GM21447 (cell line): ENCODE data around the gene OSTN.
"Not testable (repeated sequence)": the region's sequence is repeated elsewhere in the genome, so short reads cannot be mapped to it uniquely, and the experiment has no call there.

Experiments
- ATAC-seq: cut with Tn5 transposase; IDR thresholded peaks from one replicate; pipeline ENCODE4 v1.9.1; 2021; ENCODE audit not compliant: unreplicated experiment

Gene OSTN

DNA sequence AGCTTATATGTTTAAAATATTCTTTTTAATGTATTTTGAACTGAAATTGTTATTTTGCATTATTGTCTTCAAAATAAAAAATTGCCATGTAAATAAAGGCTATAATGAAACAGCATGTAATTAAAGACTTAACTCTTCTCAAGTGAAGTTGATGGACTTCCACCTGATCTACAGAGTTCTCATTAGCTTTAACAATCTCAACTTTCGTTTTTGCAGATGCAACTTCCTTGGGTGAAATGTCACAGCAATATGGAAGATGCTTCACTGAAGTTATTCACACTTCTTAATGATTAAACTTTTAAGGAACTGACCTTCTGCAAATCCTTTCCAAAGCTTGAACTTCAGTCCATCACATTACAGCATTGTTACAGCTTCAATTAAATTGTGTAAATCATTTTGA lies 63.6 kb downstream of the OSTN start:
- peak; percentile 69 for ATAC-seq

DNA sequence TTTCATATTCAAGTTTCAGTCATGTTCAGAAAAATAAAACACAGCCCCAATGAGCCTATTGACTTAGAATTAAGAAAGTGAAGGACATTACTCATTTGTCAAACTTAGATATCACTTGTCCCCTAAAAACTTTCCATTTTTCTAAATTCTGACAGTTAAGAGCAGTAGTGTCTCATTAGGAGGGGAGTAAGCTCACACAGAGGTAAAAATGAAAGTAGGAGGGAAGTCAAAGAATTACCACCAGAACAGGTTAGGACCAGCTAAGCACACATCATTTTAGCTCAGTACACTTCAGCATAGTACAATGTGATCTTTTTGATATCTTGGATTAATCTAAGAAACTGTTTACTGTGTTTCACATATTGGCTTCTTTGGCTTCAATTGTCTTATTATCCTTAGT lies 64.3 kb downstream of the OSTN start:
- ATAC-seq = peak; percentile 86

DNA sequence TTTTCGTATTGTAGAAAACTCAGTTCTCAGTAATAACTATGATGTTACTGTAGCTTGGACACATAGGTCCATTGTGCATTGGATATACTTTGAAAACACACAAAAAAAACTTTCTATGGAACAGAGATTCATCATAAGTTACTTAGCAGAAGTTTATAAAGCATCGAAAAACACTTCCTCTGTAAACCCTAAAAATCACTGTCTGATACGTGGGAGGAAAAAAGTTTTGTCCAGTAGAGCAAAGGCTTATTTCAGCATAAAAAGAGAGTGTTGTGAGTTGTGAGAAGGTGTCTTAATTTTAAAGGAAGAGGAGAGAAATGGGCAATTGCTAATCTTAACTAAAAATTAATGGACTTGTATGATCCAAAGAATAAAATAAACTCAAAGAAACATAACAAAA lies 64.8 kb downstream of the OSTN start:
- no peak for ATAC-seq

DNA sequence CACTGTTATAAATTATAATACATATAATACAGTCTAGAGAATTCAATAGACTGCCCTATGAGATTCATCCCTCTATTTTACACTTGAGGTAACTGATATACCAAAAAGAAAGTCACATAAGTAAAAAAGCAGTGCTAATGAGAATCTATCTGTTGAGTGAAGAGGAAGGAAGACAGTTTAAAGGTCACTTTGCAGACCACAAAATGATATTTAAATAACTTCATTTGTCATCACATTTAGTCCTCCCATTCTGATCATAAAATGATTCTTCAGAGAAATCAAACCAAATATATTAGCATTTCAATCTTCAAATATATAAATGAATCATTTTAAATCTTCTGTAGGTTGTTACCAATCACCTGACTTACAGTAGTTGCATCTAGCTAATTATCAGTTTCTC lies 69.7 kb downstream of the OSTN start:
- no peak for ATAC-seq

DNA sequence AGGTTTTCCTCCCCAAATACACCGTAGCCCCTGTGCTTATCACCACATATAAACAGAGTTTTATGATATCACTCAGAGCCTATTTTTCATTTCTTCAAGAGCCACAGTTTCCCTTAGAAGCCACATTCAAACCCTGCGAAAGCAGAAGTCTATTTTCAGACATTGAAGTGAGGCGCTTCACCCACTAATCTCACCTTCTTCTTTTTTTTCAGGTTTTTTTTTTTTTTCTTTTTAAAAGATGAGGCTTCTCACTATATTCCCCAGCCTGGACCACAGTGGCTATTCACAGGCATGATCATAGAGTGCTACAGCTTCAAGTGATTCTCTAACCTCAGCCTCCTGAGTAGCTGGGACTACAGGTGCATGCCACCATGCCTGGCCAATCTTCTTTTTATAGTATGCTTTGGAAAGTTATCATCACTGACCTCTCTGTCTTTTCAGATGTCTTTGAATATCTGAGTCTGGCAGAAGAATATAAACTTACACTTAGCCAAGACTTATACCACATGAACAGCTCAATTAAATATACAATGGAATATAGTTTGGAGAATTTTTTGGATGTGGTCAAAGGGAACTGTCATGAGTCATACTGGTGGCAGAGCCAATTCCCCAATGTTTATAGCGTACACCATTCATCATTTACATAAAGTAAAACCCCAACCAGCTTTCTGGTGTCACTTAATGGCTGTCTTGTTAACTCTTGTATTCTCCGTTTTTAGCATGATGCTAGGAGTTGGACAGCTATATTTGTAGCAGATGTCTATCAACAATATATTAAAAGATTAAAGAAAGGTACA lies 70.4 kb downstream of the OSTN start:
- ATAC-seq = peak; percentile 80

DNA sequence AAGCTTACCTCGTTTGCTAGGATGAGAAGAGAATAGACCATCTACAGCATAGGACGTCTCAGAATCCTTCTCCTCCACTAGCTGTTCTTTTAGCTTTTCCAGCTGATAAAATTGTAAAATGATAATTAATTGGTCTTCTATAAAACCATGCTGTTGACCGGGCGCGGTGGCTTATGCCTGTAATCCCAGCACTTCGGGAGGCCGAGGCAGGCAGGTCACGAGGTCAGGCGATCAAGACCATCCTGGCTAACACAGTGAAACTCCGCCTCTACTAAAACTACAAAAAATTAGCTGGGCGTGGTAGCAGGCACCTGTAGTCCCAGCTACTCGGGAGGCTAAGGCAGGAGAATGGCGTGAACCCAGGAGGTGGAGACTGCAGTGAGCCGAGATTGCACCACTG lies 76.2 kb downstream of the OSTN start:
- not testable (repeated sequence) for ATAC-seq

DNA sequence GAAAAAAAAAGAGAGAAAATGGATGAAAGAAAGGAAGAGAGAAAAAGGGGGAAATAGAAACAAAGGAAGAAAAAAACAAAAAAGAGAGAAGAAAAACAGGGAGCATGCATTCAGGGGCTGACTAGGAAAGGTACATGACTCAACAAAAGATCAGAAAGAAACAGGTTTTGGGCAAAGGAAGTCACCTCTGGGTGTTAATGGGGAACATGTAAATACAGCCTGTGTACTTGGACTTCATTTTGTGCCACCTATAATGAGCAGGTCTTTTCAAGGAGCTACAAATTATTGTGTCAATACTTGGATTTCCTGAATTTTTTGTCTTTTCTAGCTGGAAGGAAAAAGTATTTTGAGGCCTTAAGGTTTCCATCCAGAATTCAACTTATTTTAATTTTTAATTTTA lies 76.7 kb downstream of the OSTN start:
- no peak for ATAC-seq

DNA sequence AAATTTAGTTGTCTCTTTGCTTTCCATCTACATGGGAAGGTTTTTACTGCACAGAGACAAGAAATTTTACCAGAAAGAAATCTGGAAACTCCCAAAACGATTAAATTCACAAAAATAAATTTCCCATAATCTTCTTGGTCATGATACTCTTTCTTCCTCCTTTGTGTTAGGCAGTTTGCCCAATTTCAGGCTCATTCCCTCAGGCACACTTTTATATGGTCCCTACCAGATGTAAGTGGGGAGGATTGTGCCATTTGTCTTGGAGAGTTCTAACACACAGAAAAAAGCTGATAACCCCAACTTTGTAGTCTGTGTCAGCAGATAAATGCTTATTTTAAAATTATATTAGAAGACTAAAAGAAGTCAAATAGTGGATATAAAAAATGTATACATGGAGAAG lies 81.1 kb downstream of the OSTN start:
- ATAC-seq = no peak

DNA sequence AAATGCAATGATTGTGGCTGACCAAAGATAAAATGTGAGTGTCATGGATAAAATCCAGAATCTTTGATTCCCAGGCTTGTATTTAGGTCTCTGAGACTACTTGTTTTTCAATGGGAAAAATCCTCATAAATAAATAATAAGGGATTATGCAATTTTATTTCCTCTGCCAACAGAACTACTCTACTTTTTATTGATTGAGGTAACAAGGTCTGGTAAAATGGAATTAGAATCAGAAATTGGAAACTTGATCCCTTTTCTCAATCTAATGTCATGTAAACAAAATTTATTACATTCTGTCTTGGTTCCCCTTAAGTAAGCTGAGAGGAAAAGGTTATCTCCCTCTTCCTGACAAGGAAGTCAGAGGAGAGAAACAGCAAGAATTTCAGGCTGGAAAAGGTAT lies 81.8 kb downstream of the OSTN start:
- ATAC-seq = no peak

DNA sequence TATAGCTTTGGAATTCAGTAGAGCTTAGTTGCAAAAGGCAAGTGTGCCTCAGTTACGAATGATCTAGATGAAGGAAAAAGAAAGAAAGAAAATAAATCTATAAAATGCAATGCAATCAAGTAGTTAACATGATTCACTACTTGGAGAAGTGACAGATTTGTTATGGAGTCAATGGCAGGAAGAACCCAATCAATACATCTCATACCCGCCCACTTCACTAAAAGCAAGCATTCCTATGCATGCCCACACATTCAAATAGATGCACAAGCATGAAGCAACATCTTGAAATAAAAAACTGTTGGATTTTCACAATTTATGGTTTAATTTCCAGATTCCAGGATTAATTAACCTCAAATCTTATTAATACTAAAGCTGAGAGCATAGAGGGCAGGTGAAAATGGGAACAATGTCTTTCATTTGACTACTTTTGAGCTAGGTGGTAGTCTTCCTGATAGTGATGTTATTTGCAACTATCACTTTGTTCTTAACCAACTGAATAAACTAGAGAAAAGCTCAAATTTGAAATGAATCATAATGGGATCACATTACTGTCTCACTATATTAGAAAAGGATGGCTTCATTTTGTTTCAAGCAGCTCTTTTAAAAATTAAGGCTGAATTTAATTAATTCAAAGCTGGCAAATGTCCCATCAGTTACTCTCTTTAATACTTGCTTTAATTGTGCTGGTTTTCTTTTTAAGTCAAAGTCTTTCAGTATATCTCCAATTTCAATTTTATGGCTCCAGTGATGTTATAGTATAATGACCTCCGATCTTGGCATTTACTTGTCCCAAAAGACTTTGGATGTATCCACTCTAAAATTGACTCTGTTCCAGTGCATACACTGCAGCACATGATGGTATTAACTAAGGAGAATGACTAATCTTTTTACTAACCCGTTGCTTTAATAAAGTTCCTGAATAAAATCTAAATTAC lies 83.5 kb downstream of the OSTN start:
- no peak for ATAC-seq

DNA sequence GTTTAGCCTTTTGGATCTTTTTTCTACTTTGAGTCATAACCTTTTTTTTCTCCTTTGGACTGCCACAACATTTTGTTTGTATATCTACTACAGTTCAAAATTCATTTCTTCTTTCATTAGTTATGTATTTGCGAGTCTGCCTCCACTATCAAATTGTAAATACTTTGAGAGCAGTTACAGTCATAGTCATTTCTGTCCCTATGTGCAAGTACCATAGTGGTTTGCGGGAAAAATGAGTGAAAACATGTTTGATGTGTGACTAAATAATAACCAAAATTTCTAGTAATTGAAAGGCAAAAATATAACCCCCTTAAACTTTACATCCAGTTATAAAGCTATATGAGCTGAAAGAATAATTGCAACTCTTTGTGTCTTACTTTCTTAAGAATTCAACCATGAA lies 84.4 kb downstream of the OSTN start:
- ATAC-seq = no peak

DNA sequence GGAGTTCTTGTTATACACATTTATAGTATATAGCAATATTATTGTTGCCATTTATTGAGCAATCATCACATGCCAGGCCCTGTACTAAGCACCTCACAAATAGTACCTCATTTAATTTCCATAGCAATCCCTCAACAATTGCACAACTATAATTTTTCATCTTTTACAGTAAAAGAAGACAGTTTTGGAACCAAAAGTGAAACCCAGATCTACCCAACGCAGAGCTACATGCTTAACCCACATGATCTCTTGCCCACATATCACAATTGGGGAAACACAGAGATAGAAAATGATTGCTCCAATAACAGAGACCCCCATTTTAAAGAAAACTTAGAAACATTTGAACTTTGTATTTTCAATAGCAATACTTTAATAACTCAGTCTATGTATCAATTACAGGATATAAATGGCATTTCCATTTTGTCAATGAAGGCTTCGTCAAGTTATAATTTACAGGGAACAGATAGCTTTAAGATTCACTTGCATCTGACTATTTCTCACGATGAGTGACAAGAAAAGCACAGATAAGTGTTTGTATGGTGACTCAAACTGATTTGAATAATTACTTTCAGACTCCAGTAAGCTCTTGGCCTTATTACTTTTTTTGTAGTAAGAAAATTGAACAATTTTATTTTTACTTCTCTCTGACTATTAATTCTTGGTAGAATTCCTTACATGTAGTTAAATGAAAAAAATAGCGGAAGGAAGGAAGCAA lies 91.4 kb downstream of the OSTN start:
- ATAC-seq = peak; percentile 85

DNA sequence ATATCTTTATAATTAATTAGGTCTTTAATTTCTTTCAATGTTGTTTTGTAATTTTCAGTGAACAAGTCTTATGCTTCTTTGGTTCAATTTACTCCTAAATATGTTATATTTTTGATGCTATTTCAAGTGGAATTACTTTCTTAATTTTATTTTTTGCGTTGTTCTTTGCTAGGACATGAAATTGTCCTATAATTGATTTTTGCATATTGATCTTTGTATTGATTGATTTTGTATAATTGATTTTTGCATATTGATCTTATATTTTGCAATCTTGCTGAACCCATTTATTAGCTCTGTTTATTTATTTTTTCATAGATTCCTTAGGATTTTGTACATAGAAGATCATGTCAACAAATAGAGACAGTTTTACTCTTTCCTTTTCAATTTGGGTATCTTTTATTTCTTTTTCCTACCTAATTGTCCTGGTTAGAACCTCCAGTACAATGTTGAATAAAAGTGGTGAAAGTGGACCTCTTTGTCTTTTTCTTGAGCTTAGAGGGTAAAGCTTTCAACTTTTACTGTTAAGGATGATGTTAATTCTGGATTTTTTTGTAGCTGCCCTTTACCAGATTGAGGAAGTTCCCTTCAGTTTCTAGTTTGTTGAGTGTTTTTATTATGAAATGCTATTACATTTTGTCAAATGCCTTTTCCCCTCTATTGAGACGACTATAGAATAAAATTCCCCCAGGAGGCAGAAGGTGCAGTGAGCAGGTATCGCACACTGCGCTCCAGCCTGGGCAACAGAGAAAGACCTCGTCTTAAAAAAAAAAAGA lies 93.4 kb downstream of the OSTN start:
- no peak for ATAC-seq

DNA sequence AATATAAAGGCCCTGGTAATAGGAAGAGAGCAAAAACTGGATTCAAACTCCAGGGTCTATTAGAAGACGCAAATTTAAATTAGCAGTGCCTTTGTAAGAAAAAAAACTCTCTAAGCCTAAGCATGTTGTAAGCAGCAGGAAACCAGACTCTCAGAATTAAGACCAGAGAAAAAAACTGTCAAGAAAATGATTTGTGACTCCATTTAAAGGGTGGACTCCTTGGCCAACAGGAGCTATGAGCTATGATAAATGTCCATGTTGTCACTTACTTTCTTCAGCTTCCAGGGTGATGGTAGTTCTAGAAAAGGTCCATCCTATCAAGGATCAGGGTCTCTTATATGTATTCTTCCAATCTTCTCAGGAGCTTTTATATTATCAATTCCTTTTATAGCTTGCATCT lies 95.2 kb downstream of the OSTN start:
- no peak for ATAC-seq

DNA sequence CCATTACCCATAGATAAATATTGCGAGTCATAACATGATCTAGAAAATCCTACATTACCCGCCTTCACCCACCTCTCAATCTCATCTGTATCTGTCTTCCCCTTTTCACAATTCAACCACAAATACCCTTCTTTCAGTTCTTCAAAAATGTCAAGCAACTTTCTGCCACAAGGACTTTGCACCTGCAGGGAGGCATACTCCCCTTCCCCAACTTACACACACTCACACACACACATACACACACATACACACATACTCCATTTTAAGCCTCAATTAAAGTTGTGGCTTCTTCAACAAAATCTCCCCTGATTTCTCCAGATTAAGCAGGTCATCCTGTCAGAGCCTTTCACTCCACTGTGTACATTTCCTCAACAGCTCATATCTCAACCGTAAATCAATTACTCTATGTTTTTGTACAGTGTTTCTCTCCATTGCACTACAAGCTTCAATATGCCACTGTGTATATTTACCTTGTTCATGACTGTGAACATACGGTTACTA lies 97.0 kb downstream of the OSTN start:
- ATAC-seq = peak; percentile 94

DNA sequence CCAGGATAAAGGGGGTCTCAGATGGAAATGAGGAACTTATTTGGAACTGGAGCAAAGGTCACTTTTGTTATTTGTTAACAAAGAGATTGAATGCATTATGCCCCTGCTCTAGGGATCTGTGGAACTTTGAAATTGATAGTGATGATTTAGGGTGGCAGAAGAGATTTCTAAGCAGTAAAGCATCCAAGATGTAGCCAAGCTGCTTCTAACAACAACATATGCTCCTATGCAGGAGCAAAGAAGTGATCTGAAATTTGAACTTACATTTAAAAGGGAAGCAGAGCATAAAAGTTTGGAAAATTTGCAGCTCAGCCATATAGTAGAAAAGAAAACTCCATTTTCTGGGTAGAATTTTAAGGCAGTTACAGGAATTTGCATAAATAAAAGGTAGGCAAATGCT lies 99.8 kb downstream of the OSTN start:
- no peak for ATAC-seq

DNA sequence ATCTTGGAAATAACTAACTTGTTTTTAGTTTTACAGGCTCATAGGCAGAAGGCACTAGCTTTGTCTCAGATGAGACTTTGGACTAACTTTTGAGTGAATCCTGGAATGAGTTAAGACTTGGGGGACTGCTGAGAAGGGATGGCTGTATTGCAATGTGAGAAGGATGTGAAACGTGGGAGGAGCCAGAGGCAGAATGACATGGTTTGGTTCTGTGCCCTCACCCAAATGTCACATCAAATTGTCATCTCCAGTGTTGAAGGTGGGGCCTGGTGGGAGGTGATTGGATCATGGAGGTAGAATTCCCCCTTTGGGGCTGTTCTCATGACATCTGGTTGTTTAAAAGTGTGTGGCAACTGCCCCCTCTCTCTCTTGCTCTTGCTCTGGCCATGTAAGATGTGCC lies 101.4 kb downstream of the OSTN start:
- peak; percentile 26 for ATAC-seq

DNA sequence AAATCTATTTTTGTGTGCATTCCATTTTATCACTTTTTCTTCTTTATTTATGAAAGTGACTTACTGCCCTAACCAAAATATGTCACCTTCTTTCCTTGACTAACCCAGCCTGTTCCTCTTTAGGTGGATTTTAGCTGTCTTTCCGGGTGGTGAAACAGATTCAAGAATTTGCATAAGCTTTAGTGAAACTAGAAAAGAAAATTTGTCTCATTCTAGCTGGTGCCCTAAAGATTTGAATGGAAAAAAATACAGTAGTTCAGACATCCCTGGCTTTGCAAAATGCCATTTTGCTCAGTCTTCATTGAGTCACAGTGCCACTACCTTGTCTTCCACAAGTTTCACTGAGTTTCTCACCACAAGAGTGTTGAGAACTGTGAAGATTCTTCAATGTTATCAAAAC lies 102.0 kb downstream of the OSTN start:
- ATAC-seq = peak; percentile 69

DNA sequence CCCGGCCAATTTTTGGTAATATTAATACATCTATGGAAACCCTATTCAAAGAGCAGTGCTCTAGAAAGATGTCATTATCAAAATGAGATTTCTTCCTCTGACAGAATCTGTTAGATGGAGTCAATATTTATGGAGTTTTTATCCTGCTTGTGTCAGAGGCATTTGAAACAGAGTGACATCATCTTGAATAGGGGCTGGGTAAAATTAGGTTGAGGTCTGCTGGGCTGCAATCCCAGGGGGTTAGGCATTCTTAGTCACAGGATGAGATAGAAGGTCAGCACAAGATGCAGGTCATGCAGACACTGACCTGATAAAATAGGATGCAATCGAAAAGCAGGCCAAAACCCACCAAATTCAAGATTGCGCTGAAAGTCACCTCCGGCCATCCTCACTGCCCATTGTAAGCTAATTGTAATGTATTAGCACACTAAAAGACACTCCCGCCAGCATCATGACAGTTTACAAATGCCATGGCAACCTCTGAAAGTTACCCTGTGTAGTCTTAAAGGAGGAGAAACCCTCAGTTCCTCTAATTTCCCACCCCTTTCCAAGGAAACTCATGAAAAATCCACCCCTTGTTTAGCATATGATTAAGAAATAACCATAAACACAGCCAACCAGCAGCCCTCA lies 102.9 kb downstream of the OSTN start:
- ATAC-seq = no peak

DNA sequence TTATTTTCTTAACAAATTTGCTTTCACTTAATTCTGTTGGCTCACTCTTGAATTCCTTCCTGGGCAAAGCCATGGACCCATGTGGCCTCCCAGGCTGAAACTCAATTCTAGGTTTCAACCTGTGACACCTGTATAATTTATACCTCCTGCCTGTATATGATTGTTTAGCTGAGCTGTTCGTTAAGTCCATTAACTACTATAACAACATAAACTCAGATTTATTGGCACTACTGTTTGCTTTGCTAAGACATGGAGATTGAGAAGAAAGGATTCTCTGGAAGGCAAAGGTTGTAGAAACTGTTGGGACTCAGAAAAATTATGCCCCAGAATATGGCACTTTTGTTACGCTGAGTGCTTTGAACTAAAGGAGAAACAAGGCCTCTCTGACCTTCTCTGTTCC lies 103.4 kb downstream of the OSTN start:
- ATAC-seq = no peak
